Caco-2 (cell line): ENCODE measurements around the gene ZNF155. TPM values are rescaled to one million over a fixed set of nuclear protein-coding genes. Genes with fewer than 3 reads are reported as not detected.
A peak's percentile ranks its signal among the peaks of the same experiment; 100 is the strongest.

Experiments used
- BruUV-seq: library from RNA; stranded (reverse); fragments of 400-500 nt; replicated peaks from 2 replicates; lab custom pipeline; 2021; lab: Mats Ljungman, UMichigan
- CTCF ChIA-PET: fragments of 300-600 bp; sonication (Branson Sonifier 250); formaldehyde crosslinking; loops from one replicate; lab custom pipeline; 2022; ENCODE audit warnings: antibody characterized with exemption; lab: Charles Lee
- POLR2A ChIA-PET: fragments of 300-600 bp; sonication (Branson Sonifier 250); formaldehyde crosslinking; loops from one replicate; lab custom pipeline; 2022; ENCODE audit warnings: antibody characterized with exemption; lab: Charles Lee
- DNase-seq, 2 experiments: peaks; one replicate each; pipeline versions ENCODE4 v3.0.0 to v3.0.0-alpha.2; 2020 to 2022
- H3K27me3 ChIP-seq: replicated peaks from 2 replicates; pipeline ENCODE4 v1.6.0; 2011; ENCODE audit warnings: low read length; ENCODE audit not compliant: control insufficient read depth, insufficient read depth
- H3K36me3 ChIP-seq: 2 replicates; pipeline ENCODE4 v1.5.1; 2011; ENCODE audit warnings: low read length; ENCODE audit not compliant: control insufficient read depth, insufficient read depth
- H3K4me1 ChIP-seq: fragments of 250-450 bp; sonication (Bioruptor Pico); 2 replicates; pipeline ENCODE4 v1.5.1; 2020; ENCODE audit warnings: mild to moderate bottlenecking
- H3K4me3 ChIP-seq: 2 replicates; pipeline ENCODE4 v1.5.1; 2011; ENCODE audit warnings: low read depth, mild to moderate bottlenecking, control low read depth, low read length
- H3K9me3 ChIP-seq: fragments of 250-450 bp; sonication (Bioruptor Pico); 2 replicates; pipeline ENCODE4 v1.5.1; 2020; ENCODE audit warnings: mild to moderate bottlenecking, moderate library complexity
- H3K27ac Mint-ChIP-seq: one replicate; pipeline ENCODE4 v1.8.0; 2022; ENCODE audit warnings: mixed read lengths; ENCODE audit not compliant: unreplicated experiment
- H3K27me3 Mint-ChIP-seq: one replicate; pipeline ENCODE4 v1.8.0; 2022; ENCODE audit warnings: mixed read lengths; ENCODE audit not compliant: insufficient read depth, unreplicated experiment
- H3K36me3 Mint-ChIP-seq: one replicate; pipeline ENCODE4 v1.8.0; 2022; ENCODE audit warnings: mild to moderate bottlenecking, mixed read lengths; ENCODE audit not compliant: insufficient read depth, unreplicated experiment
- H3K4me1 Mint-ChIP-seq: one replicate; pipeline ENCODE4 v1.8.0; 2022; ENCODE audit warnings: low read depth, mixed read lengths; ENCODE audit not compliant: unreplicated experiment
- H3K4me3 Mint-ChIP-seq: one replicate; pipeline ENCODE4 v1.8.0; 2022; ENCODE audit warnings: mild to moderate bottlenecking, moderate library complexity, mixed read lengths; ENCODE audit not compliant: unreplicated experiment
- H3K9me3 Mint-ChIP-seq: one replicate; pipeline ENCODE4 v1.8.0; 2022; ENCODE audit warnings: mixed read lengths; ENCODE audit not compliant: unreplicated experiment
- intact Hi-C: fragments of 100-400 bp; cut with micrococcal nuclease; formaldehyde crosslinking; loops from one replicate; pipeline ENCODE4 v1.10.0; 2022; ENCODE audit not compliant: unreplicated experiment
- total RNA-seq: library from RNA; stranded (reverse); gene quantifications from 2 replicates; pipeline ENCODE4 v1.2.3, GENCODE V29; 2022
- TF ChIP-seq, protein P1 (sequence below), 2 experiments: fragments of 200-600 bp in 1 of 2; IDR thresholded peaks; 1 replicate in 1 of 2; 2 replicates in 1 of 2; pipeline versions ENCODE4 v1.5.1 to v1.8.0; 2011 to 2022; ENCODE audit warnings: antibody characterized with exemption in 1 of 2, control low read depth in 1 of 2, inconsistent platforms in 1 of 2, low read depth in 1 of 2, low read length in 1 of 2, mild to moderate bottlenecking in 1 of 2, moderate library complexity in 1 of 2; ENCODE audit not compliant: insufficient read depth in 1 of 2, severe bottlenecking in 1 of 2, unreplicated experiment in 1 of 2

ZNF155 gene
- total RNA-seq, 1 experiment from 2014 or later = 9.4 TPM

- Mint-ChIP-seq H3K27me3 (no peaks in the 10 kb centered on the region), H3K27ac (peak overlapping the region; percentile 95), H3K4me1 (no peaks in the 10 kb centered on the region), H3K4me3 (peak overlapping the region; percentile 99), H3K36me3 (peaks cover 3% of the 10 kb centered on the region), H3K9me3 (no peaks in the 10 kb centered on the region)
- Histone ChIP-seq H3K4me3 (peak overlapping the region; percentile 98), H3K36me3 (no peaks in the 10 kb centered on the region; the same call in 1 of the 2 replicates), H3K4me1 (no peaks in the 10 kb centered on the region), H3K27me3 (no peaks in the 10 kb centered on the region), H3K9me3 (no peaks in the 10 kb centered on the region)
- intact Hi-C loops = loop anchor here (1.0 to 10.0 kb wide), 7 partner anchors 18 to 180 kb away; partner anchors contain the start of genes ZNF221, ZNF225, ZNF226 and ZNF230
- ChIA-PET POLR2A (interaction anchor here (0.5 to 0.7 kb wide), 2 partner anchors 19 to 33 kb away, joined by 3 read pairs; partner anchors contain the start of gene ZNF221), CTCF (no interaction called here)
- TF ChIP-seq, protein P1, sequence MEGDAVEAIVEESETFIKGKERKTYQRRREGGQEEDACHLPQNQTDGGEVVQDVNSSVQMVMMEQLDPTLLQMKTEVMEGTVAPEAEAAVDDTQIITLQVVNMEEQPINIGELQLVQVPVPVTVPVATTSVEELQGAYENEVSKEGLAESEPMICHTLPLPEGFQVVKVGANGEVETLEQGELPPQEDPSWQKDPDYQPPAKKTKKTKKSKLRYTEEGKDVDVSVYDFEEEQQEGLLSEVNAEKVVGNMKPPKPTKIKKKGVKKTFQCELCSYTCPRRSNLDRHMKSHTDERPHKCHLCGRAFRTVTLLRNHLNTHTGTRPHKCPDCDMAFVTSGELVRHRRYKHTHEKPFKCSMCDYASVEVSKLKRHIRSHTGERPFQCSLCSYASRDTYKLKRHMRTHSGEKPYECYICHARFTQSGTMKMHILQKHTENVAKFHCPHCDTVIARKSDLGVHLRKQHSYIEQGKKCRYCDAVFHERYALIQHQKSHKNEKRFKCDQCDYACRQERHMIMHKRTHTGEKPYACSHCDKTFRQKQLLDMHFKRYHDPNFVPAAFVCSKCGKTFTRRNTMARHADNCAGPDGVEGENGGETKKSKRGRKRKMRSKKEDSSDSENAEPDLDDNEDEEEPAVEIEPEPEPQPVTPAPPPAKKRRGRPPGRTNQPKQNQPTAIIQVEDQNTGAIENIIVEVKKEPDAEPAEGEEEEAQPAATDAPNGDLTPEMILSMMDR (IDR thresholded peaks at IDR 0.05; ENCODE audit: insufficient read depth in 1 of 2, low read depth in 1 of 2, low read length in 1 of 2, severe bottlenecking in 1 of 2, unreplicated experiment in 1 of 2) = no peak
- BruUV-seq = TSS peak; percentile 67
- no peak for DNase-seq
Measured at GRCh38 chr19:43984687-43985000, 656 bp downstream of the ZNF155 start.

DNA sequence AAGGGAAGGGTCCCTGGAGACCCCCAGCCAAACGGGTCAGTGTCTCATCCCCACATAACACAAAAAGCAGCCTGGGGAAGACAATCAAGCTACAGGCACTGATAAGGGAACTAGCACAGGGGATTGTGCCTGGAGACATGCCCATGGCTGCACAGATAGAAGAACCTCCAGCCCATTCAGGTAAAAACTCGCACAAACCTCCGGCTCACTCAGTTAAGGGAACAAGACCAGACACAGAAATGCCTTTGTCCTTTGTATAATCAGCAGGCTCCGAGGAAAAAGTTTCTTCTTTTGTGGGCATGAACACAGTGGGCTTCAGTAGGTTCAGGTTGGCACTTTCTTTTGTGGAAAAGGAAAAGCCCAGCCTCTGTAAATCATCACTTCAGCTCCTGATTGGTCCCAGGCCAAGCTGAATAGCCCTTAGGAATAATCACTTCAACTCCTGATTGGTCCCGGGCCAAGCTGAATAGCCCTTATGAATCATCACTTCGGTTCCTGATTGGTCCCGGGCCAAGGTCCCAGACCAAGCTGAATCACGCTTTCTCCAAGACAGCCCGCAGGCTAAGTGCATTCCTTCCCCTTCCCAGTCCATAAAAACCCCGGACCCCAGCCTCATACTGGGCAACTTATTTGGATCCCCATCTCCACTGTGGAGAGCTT lies 13.8 kb downstream of the ZNF155 start:
- Mint-ChIP-seq H3K4me3 (no peak overlapping the region), H3K27ac (no peak overlapping the region), H3K36me3 (peaks cover 13% of the 10 kb centered on the region), H3K4me1 (peaks cover 8% of the 10 kb centered on the region), H3K27me3 (no peaks in the 10 kb centered on the region), H3K9me3 (peaks cover 10% of the 10 kb centered on the region)
- H3K4me1 ChIP-seq = no peaks in the 10 kb centered on the region
- H3K27me3 ChIP-seq = no peaks in the 10 kb centered on the region
- CTCF ChIA-PET = interaction anchor here (0.6 kb wide), 1 partner anchor 92 kb away, joined by 3 read pairs; no protein-coding TSS in a partner anchor
- no peaks in the 10 kb centered on the region for H3K9me3 ChIP-seq
- intact Hi-C loops = no loop called here
- DNase-seq = no peak
- POLR2A ChIA-PET = no interaction called here
- BruUV-seq = no TSS peak
- no peak overlapping the region for H3K4me3 ChIP-seq
- TF ChIP-seq, protein P1 (IDR thresholded peaks at IDR 0.05; ENCODE audit: insufficient read depth in 1 of 2, low read depth in 1 of 2, low read length in 1 of 2, severe bottlenecking in 1 of 2, unreplicated experiment in 1 of 2) = no peak
- H3K36me3 ChIP-seq = no peaks in the 10 kb centered on the region; the same call in 1 of the 2 replicates

DNA sequence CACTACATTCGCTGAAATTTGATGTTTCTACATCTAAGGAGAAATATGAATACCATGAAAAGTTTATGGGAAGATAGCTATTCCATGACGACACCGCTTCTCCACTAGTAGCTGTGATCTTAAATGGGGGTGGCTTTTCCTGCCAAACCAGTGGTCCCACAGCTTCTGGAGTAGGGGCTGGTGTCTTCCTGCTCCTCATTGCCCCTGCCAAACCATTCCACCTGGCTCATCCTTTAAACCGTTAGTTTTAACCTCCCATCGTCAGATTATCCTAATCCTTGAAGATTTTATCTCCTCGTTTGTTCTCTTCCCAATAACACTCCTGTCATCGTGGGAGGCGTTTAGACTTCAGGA lies 18.2 kb downstream of the ZNF155 start:
- intact Hi-C loops = loop anchor here (1.0 to 2.0 kb wide), 5 partner anchors 18 to 70 kb away; partner anchors contain the start of genes ZNF155, ZNF221, ZNF284 and ZNF45
- ChIA-PET POLR2A (no interaction called here), CTCF (no interaction called here)
- Mint-ChIP-seq H3K9me3 (peaks cover 18% of the 10 kb centered on the region), H3K36me3 (peaks cover 16% of the 10 kb centered on the region), H3K4me3 (peak overlapping the region; percentile 89), H3K4me1 (peaks cover 15% of the 10 kb centered on the region), H3K27ac (peak overlapping the region; percentile 91), H3K27me3 (no peaks in the 10 kb centered on the region)
- peak in 1 of 2 experiments; percentile 3 for DNase-seq
- Histone ChIP-seq H3K4me3 (peak overlapping the region; percentile 50), H3K36me3 (no peaks in the 10 kb centered on the region), H3K4me1 (no peaks in the 10 kb centered on the region; the same call in 1 of the 2 replicates), H3K9me3 (no peaks in the 10 kb centered on the region; the same call in 1 of the 2 replicates), H3K27me3 (no peaks in the 10 kb centered on the region)
- TSS peak; percentile 85 for BruUV-seq
- TF ChIP-seq, protein P1 (IDR thresholded peaks at IDR 0.05; ENCODE audit: insufficient read depth in 1 of 2, low read depth in 1 of 2, low read length in 1 of 2, severe bottlenecking in 1 of 2, unreplicated experiment in 1 of 2) = no peak
